Measurements from ENCODE around the gene LHFPL6. TPM values are rescaled to one million over a fixed set of nuclear protein-coding genes. Genes with fewer than 3 reads are reported as not detected.

The LHFPL6 gene
- total and polyA plus RNA-seq, 10 of the 15 experiments (the other 5 are each of a cell fraction or from before 2014, with no cell fraction given), result 0.11 to 4.6 (median 0.41) TPM

- in situ Hi-C loops (cut with MboI) (no loop called here), intact Hi-C loops (cut with micrococcal nuclease; ENCODE audit: unreplicated experiment) (no loop called here)
- BruUV-seq (replicated peaks), result no TSS peak
- H3K27ac ChIP-seq (ENCODE audit: control insufficient read depth, insufficient read depth), result no peak overlapping the region
- no peak for ATAC-seq
- DNase-seq (ENCODE audit: low read depth, low spot score), result no peak
- ChIA-PET RAD21 (ENCODE audit: unreplicated experiment) (no interaction called here), SMC1A (ENCODE audit: uncharacterized antibody, unreplicated experiment) (interaction anchor here (0.9 to 1.3 kb wide), 3 partner anchors 9 to 28 kb away, joined by 3 to 4 read pairs (median 3); no protein-coding TSS in a partner anchor), CTCF (interaction anchor here (1.2 kb wide), 1 partner anchor 333 kb away, joined by 3 read pairs; no protein-coding TSS in a partner anchor), POLR2A (interaction anchor here (0.6 kb wide), 1 partner anchor 35 kb away, joined by 5 read pairs; no protein-coding TSS in a partner anchor)
- no peak overlapping the region for H3K4me3 ChIP-seq
- no peak overlapping the region for H2AFZ ChIP-seq (ENCODE audit: control insufficient read depth, low read depth, low read length)
- H3K36me3 ChIP-seq (ENCODE audit: control insufficient read depth in 2 of 2, insufficient read depth in 2 of 2, low read length in 1 of 2), result no peaks in the 10 kb centered on the region
- WGBS (ENCODE audit: insufficient coverage, insufficient replicate concordance, low lambda C conversion rate, missing lambda C conversion rate), result 59% methylated on average over 2 of the region's 3 CpGs
- no peaks in the 10 kb centered on the region for H3K79me2 ChIP-seq (ENCODE audit: control insufficient read depth, insufficient read depth, low read length)
- H3K4me2 ChIP-seq (ENCODE audit: control insufficient read depth, insufficient read depth), result no peak overlapping the region
- peaks cover 7% of the 10 kb centered on the region; the same call in 1 of the 2 replicates for H3K4me1 ChIP-seq (ENCODE audit: control insufficient read depth, insufficient read depth, low read length)
- H3K27me3 ChIP-seq (replicated peaks in 1 of 2; ENCODE audit: control insufficient read depth in 2 of 2, insufficient read depth in 2 of 2, low read length in 1 of 2), result no peaks in the 10 kb centered on the region
- no peaks in the 10 kb centered on the region for H4K20me1 ChIP-seq (ENCODE audit: control insufficient read depth, insufficient read depth)
- TF ChIP-seq CREB1 (IDR thresholded peaks at IDR 0.05; ENCODE audit: low read depth) (no peak), YY1 (IDR thresholded peaks at IDR 0.05; ENCODE audit: low read depth, low read length) (no peak), CBFB (IDR thresholded peaks at IDR 0.05; ENCODE audit: low read depth) (no peak), BACH1 (IDR thresholded peaks at IDR 0.05; ENCODE audit: borderline replicate concordance) (no peak)
- H3K9ac ChIP-seq (ENCODE audit: control insufficient read depth, insufficient read depth, low read length), result no peak overlapping the region
- no peaks in the 10 kb centered on the region for H3K9me3 ChIP-seq (replicated peaks; ENCODE audit: control insufficient read depth, insufficient read depth, low read length)
- no peak for FAIRE-seq
Observed at GRCh38 chr13:39375601-39376000, 227.4 kb downstream of the LHFPL6 start.

- CTCF ChIA-PET, result interaction anchor here (1.2 kb wide), 1 partner anchor 334 kb away, joined by 3 read pairs; no protein-coding TSS in a partner anchor
- TF ChIP-seq CEBPB (IDR thresholded peaks at IDR 0.05; ENCODE audit: borderline replicate concordance in 1 of 2, low read depth in 2 of 2, low read length in 2 of 2), result no peak
- no peak for TF ChIP-seq SUZ12 (IDR thresholded peaks at IDR 0.05; ENCODE audit: unreplicated experiment)
- no peak for TF ChIP-seq SMARCA5 (IDR thresholded peaks at IDR 0.05)
- no peak for TF ChIP-seq ATF3 (IDR thresholded peaks at IDR 0.05; ENCODE audit: borderline replicate concordance, extremely low read depth, low read depth, low read length)
- no peak for TF ChIP-seq NR2F1 (conservative IDR thresholded peaks at IDR 0.05)
- no peak for TF ChIP-seq BACH1 (IDR thresholded peaks at IDR 0.05; ENCODE audit: borderline replicate concordance)
- TF ChIP-seq ATF7 (IDR thresholded peaks at IDR 0.05; ENCODE audit: low read depth), result no peak
- no peak for TF ChIP-seq STAT3 (IDR thresholded peaks at IDR 0.05; ENCODE audit: low read depth, low read length)
- no peak for TF ChIP-seq PKNOX1 (IDR thresholded peaks at IDR 0.05)
- Histone ChIP-seq H3K4me1 (ENCODE audit: control insufficient read depth, insufficient read depth, low read length) (peaks cover 6% of the 10 kb centered on the region; the same call in 1 of the 2 replicates), H3K36me3 (ENCODE audit: control insufficient read depth in 2 of 2, insufficient read depth in 2 of 2, low read length in 1 of 2) (no peaks in the 10 kb centered on the region), H4K20me1 (ENCODE audit: control insufficient read depth, insufficient read depth) (no peaks in the 10 kb centered on the region), H3K27me3 (replicated peaks in 1 of 2; ENCODE audit: control insufficient read depth in 2 of 2, insufficient read depth in 2 of 2, low read length in 1 of 2) (no peaks in the 10 kb centered on the region), H3K9me3 (replicated peaks; ENCODE audit: control insufficient read depth, insufficient read depth, low read length) (no peaks in the 10 kb centered on the region), H3K27ac (ENCODE audit: control insufficient read depth, insufficient read depth) (no peak overlapping the region), H3K4me3 (no peak overlapping the region), H2AFZ (ENCODE audit: control insufficient read depth, low read depth, low read length) (no peak overlapping the region), H3K9ac (ENCODE audit: control insufficient read depth, insufficient read depth, low read length) (no peak overlapping the region), H3K4me2 (ENCODE audit: control insufficient read depth, insufficient read depth) (no peak overlapping the region), H3K79me2 (ENCODE audit: control insufficient read depth, insufficient read depth, low read length) (no peaks in the 10 kb centered on the region)
- POLR2A ChIA-PET, result no interaction called here
- in situ Hi-C loops (cut with MboI) (no loop called here), intact Hi-C loops (cut with micrococcal nuclease; ENCODE audit: unreplicated experiment) (no loop called here)
- no peak for FAIRE-seq
- RAD21 ChIA-PET (ENCODE audit: unreplicated experiment), result no interaction called here
- no peak for ATAC-seq
- WGBS (ENCODE audit: insufficient coverage, insufficient replicate concordance, low lambda C conversion rate, missing lambda C conversion rate), result 53% methylated on average over 3 of the region's 3 CpGs
- no peak for DNase-seq (ENCODE audit: low read depth, low spot score)
- SMC1A ChIA-PET (ENCODE audit: uncharacterized antibody, unreplicated experiment), result interaction anchor here (0.8 to 1.3 kb wide), 4 partner anchors 10 to 214 kb away, joined by 3 to 4 read pairs (median 3); no protein-coding TSS in a partner anchor
- no TSS peak for BruUV-seq (replicated peaks)
Observed at GRCh38 chr13:39374741-39375189, 228.2 kb downstream of the LHFPL6 start.
